HG03066 (cell line): ENCODE results near the gene SEPTIN8.
A peak's percentile ranks its signal among the peaks of the same experiment; 100 is the strongest.

Source experiments
- ATAC-seq: cut with Tn5 transposase; IDR thresholded peaks from one replicate; pipeline ENCODE4 v1.9.1; 2021; ENCODE audit warnings: low read depth; ENCODE audit not compliant: unreplicated experiment

SEPTIN8 gene, protein sequence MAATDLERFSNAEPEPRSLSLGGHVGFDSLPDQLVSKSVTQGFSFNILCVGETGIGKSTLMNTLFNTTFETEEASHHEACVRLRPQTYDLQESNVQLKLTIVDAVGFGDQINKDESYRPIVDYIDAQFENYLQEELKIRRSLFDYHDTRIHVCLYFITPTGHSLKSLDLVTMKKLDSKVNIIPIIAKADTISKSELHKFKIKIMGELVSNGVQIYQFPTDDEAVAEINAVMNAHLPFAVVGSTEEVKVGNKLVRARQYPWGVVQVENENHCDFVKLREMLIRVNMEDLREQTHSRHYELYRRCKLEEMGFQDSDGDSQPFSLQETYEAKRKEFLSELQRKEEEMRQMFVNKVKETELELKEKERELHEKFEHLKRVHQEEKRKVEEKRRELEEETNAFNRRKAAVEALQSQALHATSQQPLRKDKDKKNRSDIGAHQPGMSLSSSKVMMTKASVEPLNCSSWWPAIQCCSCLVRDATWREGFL

GRCh38 chr5:132777209-132778069, at the start of gene SEPTIN8:
SEPTIN8 (minus strand) TSS chr5:132777239; CDS start chr5:132777137, 102 bp downstream.
- ATAC-seq = peak; percentile 47

- no peak for ATAC-seq
Observed at GRCh38 chr5:132826424-132827082, 49.5 kb upstream of the SEPTIN8 start.

GRCh38 chr5:132825834-132826391, 48.9 kb upstream of the SEPTIN8 start:
- ATAC-seq = no peak

DNA sequence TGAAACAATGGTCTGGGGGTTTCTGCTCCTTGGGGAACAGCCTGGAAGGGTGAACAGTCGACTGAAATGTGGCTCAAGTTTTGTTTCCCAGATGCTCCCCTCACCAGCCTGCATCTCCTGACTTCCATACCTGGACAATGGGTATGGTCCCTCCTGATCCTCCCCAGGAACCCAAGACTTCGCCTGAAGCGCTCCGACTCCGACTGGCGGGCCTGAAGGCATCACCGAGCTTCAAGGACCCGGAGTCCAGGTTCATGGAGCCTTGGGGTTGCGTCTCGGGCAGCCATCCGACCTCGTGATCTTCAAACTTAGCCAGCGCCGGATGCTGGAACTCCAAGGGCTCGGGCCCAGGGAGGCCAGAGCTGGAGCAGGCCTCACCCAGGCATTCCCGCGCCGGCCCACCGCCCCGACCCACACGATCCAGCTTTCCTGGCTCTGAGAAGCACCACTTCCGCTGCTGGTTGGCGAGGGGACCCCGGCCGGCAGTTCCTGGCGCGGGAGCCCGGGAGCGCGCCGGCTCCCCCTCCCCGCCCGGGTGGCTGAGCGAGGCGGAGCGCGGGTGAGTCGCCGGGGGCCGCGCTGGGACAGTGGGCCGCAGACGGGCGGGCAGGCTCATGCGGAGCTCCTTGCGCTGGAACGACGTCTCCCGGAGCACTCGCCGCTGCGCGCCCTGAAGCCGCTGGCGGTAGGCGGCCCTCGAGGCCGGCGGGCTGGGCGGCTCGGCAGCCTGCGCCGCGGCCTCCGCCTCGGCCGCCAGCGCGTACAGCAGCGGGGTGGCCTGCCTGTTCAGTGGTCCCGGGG, 48.2 kb upstream of the SEPTIN8 start:
- ATAC-seq = no peak

- no peak for ATAC-seq
Observed at GRCh38 chr5:132824426-132824825, 47.4 kb upstream of the SEPTIN8 start.

- no peak for ATAC-seq
Observed at GRCh38 chr5:132823481-132824050, 46.5 kb upstream of the SEPTIN8 start.

DNA sequence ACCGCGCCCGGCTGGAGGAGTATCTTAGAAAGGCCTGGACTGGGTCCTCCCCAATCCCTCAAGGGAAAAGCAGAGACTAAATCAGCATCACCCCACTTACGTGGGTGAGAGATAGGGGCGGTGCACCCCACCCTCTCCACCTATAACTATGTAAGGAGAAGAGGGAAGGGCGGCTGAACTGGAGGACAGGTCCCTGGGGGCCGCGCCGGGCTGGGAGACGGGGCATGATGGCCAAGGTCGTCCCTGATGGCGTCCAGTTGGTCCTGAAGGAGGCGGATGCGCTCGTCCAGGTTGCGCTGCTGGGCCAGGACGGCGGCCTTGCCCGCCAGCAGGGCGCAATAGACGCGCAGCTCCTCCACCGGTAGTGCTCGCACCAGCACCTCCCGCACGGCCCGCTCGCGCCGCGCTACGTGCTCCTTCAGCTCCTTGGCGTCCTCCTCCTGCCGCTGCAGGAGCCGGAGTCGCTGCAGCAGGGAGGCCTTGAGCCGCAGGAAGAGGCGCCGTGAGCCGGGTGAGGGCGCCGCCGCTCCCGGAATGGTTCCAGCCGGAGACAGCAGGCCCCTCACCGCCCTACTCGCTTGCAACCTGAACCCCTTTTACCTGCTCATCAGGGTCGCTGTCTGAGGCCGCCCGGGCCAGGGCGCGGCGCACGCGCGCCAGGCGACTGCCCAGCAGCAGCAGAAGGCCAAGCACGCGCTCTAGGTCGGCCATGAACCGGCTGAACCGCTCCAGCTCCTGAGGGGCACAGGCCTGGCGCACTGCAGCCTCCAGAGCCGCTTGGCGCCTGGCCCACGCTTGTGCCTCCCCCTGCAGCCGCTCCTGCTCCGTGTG, 45.8 kb upstream of the SEPTIN8 start:
- no peak for ATAC-seq

- ATAC-seq = no peak
Observed at GRCh38 chr5:132821791-132822190, 44.8 kb upstream of the SEPTIN8 start.

- no peak for ATAC-seq
Observed at GRCh38 chr5:132821350-132821749, 44.3 kb upstream of the SEPTIN8 start.

- peak; percentile 86 for ATAC-seq
Observed at GRCh38 chr5:132820162-132820754, 43.2 kb upstream of the SEPTIN8 start.

DNA sequence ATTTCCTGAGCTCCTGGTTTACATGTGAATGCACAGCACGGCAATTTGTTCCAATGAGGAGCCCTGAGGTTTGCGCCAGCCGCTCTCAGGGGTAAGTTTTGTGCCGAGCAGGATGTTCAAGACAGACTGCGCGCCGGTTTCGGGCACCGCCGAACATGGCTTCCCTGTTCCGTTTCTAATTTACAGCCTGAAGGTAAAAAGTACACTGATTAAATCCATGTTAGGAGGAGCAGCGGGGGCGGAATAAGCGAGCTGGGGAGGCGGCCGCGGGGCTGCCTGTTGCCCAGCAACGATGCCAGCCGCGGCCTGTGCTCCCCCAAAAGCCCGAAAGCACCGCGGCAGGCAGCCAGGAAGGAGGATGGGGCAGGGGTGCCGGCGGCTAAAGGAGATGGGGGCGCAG, 42.4 kb upstream of the SEPTIN8 start:
- ATAC-seq = no peak

- no peak for ATAC-seq
Observed at GRCh38 chr5:132817011-132817410, 40.0 kb upstream of the SEPTIN8 start.

DNA sequence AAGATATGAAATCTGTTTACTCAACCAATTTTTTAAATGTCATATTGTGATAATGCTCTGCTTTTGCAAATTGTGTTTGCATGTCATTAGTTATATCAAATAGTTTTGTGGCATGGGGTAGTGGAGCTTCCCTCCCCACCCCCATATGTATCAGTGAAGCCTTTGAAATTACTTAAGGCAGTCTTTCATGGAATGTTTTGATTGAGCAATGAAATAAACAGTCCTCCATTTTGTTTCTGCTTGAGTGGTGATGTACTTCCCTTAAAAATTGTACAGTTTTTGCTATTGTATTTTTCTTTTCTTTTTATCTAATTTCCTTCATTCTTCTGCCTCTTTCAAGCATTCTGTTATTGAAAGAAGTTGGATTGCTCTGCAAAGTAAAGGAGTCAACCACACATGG, 39.5 kb upstream of the SEPTIN8 start:
- no peak for ATAC-seq

DNA sequence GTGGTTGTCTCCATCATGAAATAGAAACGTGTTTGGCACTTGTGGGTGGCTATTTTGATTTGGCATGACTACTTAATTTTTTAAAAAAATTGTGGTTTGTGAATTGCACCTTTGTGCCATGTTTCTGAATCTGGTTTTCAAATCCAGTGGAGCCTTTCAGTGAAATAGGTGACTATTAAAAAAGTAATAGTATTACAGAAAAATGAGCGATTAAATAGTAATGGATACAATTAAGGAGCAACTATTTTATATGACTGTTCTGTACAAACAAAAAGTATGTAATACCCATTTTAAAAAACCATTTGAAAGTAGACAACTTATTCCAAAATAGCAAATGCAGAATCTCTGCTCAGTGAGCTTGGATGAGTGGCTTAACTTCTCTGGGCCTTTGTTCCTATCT, 39.0 kb upstream of the SEPTIN8 start:
- no peak for ATAC-seq

DNA sequence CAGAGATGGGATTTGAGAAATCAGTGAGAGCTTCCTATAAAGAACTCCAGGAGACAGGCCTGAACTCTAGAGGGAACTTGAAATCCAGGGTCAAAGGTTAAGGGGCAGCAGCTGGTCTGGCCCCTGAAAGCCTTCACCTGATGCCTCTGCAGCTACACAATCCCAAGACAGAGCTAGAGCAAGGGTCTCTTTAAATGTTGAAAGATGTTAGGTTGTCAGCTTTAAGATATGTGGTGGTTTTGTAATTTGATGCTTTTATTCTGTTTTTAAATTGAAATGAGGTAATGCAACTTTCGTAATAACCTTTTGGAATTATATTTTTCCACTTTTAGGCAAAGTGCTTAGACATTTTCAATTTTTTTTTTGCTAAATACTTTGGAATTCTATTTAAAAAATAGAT, 38.4 kb upstream of the SEPTIN8 start:
- ATAC-seq = no peak

- no peak for ATAC-seq
Observed at GRCh38 chr5:132814503-132815294, 37.7 kb upstream of the SEPTIN8 start.
